SK-N-MC (cell line): ENCODE measurements around the gene CDK4.

Experiments used
- EZH2 ChIP-seq: fragments of 200-600 bp; sonication (generic); IDR thresholded peaks from one replicate; pipeline ENCODE4 v1.6.1; 2017; ENCODE audit warnings: antibody characterized with exemption
- FOXP2 ChIP-seq: optimal IDR thresholded peaks from 2 replicates; pipeline ENCODE3; 2011; ENCODE audit warnings: mild to moderate bottlenecking, moderate library complexity; ENCODE audit not compliant: insufficient read depth; ENCODE audit errors: extremely low read length, control extremely low read depth
- POLR2AphosphoS5 ChIP-seq: IDR thresholded peaks from 2 replicates; pipeline ENCODE4 v1.6.1; 2012; ENCODE audit warnings: mild to moderate bottlenecking, low read depth, low read length, borderline replicate concordance

DNA sequence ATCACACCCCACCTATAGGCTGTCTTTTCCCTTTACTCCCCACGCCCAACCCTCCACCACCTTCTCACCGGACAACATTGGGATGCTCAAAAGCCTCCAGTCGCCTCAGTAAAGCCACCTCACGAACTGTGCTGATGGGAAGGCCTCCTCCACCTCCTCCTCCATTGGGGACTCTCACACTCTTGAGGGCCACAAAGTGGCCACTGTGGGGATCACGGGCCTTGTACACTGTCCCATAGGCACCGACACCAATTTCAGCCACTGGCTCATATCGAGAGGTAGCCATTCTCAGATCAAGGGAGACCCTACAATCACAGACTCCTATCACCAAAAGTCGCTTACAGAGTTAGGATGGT lies 700 bp downstream of the CDK4 start:
- TF ChIP-seq EZH2 (no peak), POLR2AphosphoS5 (no peak), FOXP2 (no peak)
